NCI-H510A (cell line): ENCODE data around the gene NUP214.
A peak's percentile ranks its signal among the peaks of the same experiment; 100 is the strongest.
"Not testable (repeated sequence)": the region's sequence is repeated elsewhere in the genome, so short reads cannot be mapped to it uniquely, and the experiment has no call there.

ENCODE experiments used
- DNase-seq: peaks from one replicate; lab custom pipeline; 2025; lab: John Stamatoyannopoulos, UW

The NUP214 gene

DNA sequence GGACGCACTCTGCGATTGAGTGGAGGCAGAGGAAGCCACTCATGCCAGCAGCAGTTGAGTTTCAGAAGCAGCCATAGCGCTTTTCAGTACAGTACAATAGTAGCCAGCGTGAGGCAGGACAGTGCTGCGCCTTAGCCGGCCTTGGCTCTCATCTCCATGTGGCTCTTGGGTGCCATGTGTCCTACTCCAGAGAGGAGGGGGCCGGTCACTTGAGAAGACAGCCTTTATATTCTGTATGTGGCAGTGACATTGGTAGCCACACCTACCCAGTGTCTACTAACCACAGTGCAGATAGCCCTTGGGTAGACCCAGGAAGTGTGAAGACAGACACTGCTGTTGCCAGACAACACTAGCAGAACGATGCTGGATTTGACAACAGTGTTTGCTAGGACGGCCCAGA lies 108.6 kb downstream of the NUP214 start:
- no peak for DNase-seq

DNA sequence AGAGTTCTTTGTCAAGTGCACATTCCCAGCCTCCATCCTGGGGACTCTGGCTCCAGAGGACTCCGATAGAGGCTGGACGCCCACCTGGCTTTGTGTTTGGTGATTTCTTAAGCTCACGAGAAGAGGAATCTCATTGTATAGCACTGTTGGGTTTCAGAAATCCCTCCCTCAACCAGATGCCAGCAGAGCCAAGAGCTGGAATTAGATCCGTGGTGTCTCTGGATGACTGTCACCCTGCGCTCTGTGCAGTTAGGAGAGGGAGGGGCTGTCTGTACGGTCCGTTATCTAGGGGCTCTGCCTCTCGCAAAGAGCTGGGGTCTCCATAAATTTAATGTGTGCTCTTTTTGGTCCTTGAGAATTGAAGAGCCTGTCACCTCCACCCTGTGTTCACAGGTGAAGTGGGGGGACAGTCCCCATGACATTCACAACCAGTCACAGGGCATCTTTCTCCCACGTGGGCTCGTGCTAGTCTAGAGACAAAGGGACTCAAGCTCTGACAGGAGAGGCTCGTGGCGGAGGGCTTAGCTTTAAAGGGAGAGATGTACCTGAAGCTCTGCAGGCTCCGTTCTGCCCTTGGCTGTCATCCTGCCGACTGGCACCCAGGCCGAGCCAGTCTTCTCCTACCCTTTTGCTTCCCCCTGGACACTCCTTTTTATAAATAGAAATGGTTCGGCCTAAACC lies 109.6 kb downstream of the NUP214 start:
- DNase-seq: no peak

DNA sequence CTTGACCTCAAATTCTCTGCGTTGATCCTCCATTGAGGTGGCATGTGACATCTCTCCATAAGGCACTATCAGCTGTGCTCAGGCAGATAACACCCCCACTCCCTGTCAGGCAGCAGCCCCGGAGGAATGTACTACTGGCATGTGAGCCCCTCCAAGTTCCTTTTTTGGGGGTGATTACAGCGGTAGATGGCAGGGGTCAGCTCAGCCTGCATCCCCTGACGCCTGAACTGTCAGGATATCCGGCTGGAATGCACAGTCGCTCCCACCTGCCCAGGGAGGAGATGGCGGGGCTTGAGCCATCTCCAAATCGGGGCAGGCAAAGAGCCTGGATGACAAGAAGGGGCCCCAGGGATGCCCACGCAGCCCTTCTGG lies 110.1 kb downstream of the NUP214 start:
- DNase-seq: no peak

DNA sequence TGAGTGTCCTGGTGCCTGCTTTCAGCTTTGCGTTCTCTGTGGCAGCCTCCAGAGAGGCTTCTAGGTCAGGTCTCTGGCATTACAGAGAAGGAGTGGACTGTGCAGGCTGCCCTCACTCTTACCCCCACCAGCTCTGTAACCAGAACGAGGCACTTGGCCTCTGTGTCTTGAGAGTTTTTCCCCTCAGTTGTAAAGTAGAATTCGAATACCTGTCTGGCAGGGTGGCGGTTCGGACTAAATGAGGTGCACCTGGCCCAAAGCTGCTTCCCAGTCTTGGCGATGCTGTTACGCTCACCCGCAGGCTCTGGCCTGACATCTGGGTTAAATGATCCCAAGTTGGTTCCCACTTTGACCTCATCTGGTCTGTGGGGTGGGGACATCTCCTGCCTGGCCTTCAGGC lies 110.8 kb downstream of the NUP214 start:
- DNase-seq: no peak

DNA sequence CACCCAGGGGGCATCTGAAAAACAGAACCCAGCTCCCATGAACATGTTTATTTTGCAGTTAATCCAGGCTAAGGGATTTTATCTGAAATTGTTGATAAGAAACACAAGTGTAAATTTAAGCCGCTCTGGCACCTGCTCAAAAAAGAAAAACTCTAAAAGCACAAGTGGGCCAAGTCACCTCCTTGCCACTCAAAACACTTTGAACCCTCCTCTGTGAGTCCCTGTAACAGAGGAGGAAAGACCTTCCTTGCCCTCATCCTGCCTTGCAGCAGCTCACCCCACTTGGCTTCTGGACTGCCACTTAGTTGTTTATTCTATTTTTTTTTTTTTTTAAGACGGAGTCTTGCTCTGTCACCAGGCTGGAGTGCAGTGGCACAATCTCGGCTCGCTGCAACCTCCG lies 111.4 kb downstream of the NUP214 start:
- no peak for DNase-seq

DNA sequence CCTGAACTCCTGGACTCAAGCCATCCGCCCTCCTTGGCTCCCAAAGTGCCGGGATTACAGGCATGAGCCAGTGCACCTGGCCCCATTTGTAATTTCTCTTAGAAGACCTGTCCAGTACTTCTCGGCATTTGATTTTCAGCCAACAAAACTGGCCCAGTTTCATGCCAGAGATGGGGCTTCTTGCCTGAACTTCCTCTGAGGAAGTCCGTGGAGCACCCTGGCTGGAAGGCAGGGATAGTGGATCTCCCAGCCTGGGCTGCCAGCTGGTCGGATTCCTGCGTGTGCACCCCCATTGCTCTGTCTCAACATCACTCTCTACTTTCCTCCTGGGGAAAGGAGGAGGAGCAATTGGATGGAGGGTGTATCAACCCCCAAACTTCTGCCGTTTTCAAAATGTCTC lies 111.9 kb downstream of the NUP214 start:
- DNase-seq: no peak

DNA sequence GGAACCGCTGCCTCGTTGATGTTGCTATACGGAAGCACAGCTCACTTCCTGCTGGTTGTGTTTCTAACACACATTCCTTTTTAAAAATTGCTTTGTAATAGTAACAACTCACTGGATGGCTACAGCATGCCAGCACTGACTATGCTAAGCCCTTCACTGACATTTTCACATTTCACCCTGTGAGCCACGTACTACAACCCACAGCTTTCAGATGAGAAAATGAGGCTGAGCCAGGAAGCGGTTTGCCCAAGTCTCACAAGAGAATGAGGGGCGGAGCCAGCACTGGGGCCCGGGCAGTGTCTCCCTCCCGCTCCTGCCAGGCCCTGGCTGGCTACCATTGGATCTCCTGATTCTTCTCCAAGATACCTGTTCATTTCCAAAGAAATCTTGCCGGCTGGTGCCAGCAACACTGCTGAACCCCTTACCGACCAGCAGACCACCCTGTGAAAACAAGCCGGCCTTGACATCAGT lies 112.6 kb downstream of the NUP214 start:
- peak; percentile 78 for DNase-seq

DNA sequence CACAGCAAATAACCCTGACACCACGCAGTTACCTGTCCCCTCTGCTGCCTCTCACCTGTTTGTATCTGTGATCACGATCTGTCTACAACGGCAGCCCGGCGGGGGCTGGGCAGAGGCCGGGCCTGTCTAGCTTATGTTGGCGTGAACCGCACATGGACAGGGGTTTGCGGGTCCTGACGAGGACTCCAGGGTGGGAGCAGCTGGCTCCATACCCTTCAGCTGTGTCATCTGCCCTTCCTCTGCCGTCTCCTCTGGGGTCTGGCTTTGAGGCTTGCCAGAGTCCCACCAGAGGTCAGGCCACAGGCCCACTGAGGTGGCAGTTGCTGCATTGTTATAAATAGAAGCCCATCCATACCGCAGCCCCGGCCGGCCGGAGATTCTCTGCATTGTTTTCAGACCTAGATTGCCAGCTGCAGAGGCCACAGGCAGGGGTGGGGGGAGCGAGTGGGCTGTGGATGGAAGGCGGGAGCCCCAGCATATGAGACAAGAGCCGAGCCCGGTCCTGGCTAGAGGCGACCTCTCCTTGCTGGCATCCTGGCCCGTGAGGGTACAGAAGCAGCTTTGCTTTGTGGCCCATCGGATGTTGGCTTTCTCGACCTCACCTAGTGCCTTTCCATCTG lies 113.1 kb downstream of the NUP214 start:
- DNase-seq: peak; percentile 35

DNA sequence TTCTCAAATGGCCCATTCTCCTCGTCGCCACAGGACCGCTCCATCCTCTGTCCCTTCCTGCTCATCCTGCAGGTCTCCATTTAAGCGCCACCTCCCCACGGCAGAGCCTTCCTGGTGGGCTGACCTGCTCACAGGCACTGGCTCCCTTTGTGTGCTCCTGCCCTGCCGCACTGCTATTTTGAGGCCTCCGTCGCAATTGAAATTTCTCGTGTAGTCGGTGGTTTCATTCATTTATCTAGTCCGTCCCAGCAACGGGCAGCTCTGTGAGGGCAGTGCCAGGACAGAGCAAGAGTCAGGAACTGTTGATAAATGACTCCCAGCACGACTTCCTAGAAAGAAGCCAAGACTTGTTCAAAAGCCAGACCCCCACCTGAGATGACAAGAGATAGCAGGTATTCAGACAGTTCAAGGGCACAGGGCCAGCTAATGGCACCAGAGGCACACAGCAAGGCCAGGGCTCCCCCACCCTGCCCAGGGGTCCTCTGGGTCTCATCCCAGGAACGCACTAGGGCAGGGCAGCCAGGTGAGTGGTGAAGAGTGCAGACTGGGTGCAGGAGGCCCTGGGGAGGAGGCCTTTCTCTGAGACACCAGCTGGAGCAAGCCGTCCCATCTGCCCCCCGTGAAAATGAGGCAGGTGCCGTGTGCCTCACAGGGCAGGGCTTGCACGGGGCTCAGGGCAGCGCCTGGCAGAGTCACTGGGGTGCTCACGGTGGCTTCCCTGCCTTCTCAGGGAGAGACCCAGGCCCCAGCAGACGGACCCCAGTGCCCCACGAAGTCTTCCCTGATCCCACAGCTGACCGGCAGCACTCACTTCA lies 114.0 kb downstream of the NUP214 start:
- no peak for DNase-seq

DNA sequence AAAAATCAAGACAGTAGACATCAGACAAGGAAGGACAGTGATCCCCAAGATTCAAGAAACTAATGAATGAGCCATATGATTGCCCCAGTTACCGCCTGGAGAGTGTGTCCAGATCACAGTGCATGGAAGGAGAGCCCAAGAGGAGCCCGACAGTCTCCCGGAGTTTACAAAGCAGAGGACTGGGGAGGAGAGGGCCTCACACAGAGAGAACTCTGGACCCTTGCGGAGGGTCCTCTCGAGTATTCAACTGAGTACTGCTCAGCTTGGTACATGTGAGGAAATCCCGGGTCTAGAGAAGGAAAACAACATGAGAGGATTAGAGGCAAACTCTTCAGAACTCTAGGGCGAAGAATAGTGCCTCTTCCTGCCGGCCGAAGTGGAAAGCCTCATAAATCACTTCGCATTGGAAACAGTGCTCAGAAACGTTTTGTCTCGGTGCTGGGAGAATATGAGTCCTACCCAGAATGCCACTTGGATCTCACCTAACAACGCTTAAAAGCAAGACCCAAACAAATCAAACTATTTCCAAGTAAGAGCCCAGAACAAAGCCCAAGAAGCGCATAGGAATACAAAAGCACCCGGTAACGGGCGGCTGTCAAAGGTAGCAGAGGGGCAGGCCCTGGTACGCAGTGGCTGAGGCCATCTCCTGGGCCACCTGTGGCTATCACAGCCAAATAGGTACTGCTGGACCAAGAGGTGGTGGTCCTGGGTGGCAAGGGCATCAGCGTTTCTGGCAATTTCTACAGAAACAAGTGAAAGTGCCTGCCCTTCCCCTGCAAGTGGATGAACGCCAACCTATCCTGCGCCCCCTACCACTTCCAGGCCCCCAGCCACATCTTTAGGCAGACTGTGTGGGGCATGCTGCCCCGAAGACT lies 114.9 kb downstream of the NUP214 start:
- no peak for DNase-seq

DNA sequence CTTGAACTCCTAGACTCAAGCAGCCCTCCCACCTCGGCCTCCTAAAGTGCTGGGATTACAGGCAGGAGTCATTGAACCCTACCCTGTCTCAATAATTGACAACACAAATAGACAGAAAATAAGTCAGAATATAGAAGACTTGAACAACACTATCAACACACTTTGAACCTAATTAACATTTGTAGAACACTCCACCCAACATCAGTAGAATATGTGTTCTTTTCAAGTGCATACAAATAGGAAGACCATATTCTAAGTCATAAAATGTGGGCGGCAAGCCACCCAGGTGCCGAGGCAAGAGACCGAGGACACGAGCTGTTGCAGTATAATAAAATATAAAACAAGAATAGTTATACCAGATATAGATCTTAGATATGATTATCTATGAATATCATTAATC lies 118.9 kb downstream of the NUP214 start:
- DNase-seq: not testable (repeated sequence)

DNA sequence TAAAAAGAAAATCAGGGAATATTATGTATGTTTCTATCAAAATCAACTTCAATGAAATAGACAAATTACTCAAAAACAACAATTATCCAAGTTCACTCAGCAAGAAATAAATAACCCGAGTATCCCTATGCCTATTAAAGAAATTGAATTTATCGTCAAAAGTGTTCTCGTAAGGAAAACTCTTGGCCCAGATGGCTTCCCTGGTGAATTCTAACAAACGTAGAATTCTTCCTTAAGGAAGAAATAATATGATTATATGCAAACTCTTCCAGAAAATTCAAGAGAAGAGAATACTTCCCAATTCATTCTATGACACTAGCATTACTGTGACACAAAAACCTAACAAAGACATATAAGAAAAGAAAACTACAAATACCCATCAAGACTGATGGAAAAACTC lies 121.2 kb downstream of the NUP214 start:
- DNase-seq: no peak

DNA sequence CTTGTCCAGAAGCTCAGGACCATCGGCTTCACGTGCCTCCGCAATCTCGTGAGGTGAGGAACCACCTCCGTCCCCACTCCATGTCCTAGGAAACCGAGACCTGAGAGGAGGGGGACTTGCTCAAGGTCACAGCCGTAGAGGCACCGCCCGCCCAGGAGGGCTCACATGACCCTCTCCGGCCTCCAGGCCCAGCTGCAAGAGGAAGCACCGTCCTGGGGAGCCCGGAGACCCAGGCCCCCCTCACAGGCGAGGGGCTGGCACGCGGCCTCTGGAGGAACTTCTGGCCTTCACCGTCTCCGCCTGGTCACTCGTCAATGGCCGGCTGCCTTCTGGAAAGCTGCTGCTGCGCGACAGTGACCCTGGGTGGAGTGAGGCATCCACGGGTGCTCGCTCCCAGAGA lies 126.7 kb downstream of the NUP214 start:
- no peak for DNase-seq

DNA sequence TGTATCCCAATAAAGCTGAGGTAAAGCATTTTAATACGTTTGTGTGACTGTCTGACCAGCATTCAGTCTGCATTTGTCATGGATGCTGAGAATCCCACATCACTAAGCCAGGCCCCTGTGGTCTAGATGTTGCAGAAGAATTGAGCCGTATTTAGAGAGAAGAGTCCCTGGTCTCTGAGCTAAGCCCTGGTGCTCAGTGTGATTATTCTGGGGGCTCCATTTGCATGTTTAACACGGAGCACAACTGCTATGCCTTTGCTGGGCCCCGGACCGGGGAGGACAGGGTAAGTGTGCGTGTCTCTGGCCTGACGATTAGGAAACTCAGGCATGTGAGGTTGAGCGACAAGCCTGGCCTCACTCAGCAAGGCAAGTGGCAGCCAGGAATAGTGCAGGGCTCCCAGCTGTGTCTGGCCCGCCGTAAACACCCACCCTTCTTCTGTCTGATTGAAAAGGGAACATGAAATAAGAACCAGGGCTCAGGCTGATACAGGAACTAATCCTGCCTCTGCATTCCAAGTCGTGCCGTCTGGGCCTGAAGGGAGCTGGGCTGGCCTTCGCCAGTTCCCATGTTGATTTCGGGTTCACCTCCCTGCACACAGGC lies 128.6 kb downstream of the NUP214 start:
- no peak for DNase-seq

DNA sequence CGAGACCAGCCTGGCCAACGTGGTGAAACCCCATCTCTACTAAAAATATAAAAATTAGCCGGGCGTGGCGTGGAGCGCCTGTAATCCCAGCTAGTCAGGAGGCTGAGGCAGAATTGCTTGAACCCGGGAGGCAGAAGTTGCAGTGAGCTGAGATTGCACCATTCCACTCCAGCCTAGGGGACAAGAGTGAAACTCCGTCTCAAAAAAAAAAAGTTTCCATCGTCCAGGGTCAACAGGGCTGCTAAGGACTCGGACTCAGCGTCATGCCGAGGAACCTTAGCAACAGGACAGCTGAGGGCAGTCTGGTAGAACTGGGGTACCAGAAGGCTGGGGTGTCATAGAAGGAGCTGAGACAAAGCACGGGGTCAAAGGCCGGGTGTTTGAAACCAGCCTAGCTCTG lies 129.2 kb downstream of the NUP214 start:
- no peak for DNase-seq

DNA sequence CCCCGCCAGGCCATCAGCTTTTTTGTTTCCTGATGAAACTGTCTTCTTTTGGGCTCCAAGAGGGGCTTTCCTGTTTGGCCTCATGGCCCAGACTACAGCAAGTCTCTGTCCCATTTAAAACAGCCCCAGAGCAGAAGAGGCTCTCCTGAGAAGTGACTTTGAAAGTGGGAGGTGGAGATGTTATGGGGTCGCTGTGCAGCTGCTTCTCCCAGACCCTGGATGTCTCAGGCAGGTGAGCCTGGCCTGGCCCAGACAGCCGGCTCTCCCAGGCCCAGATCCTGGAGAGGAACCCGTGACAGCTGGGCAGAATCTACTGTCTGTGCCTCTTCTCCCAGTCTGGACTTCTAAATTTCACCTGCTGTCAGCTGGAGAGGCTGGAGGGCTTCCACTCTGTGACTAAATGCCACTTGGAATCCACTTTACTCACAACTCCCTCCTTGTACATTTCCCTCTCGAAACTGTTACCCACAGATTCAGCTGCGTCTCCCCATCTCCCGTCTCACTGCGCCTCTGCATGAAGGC lies 130.4 kb downstream of the NUP214 start:
- no peak for DNase-seq

DNA sequence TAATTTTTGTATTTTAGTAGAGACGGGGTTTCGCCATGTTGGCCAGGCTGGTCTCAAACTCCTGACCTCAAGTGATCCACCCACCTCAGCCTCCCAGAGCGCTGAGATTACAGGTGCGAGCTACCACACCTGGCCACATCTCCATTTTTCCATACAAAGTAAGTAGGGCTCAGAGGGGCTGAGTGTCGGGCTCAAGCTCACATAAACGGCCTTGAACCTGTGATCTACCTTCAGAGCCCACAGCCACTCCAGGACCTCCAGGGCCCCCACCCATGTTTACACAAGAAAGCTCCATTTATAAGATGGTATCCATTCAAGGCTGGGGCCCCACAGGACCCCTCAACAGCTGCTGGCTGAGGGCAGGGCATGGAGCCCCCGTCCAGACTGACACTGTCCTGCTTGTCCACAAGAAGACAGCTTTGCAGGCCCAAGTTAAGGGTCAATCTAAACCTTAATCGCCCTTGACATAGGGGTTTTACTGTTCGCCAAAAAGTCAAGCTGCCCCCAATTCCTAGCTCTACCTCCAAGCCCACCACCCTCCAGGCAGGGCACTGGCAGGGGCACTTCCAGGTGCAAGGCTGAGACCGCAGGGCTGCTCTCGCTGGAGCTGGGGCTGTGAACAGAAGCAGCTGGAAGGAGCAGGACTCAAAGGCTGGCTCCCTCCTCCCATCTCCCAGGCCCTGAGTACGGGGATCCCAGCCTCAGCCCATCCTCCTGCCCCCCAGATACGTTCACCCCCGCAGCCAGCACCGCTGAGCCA lies 132.1 kb downstream of the NUP214 start:
- DNase-seq: no peak

DNA sequence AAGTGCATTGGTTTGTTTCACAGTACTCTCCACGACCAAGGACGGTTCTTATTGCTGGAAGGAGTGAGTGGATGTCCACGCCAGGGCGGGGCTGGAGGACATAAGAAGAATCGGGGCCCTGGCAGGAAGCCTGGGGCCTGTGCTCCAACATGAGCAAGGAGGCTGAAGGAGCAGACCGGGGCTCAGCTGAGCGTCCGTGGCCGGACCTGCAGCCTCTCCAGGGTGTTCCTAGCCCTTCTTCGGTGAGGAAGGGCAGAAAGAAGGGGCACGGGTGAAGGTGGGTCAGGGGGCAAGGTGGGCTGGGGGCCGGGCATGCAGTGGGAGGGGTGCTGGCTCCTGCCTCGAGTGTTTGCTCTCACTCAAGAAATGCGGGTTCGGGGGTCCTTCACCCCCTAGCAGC lies 132.8 kb downstream of the NUP214 start:
- no peak for DNase-seq

DNA sequence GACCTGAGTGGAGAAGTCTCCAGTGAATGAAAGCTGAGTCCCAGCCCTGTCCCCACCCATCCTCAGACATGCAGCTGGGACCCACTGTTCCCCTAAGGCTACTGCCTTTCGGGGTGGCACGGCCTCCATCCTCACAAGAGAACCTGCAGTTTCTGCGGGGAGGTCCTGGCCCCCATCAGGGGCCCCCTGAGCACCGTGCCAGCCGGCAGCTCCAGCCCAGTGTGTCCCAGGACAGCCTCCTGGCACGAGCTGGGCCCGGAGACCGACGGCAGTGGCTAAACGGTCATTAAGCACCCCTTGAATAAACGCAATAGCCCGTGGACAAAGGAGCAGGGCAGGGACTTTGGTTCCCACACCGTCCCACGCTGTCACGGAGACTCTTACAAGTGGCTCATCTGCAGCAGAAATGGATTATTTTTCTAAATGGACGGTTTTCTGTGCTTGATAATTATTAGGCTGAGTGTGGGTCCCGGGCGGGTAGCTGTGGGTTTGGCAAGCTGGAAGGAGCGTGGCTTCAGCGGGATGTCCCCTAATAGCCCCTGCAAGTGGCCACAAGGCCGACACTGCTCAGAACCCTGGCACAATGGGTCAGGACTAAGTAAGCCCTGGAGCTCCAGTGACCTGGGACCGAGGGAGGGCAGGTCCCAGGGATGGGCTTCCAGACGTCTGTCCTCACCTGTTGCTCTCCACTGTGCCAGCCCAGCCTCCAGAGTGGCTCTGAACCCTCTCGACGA lies 133.5 kb downstream of the NUP214 start:
- no peak for DNase-seq

DNA sequence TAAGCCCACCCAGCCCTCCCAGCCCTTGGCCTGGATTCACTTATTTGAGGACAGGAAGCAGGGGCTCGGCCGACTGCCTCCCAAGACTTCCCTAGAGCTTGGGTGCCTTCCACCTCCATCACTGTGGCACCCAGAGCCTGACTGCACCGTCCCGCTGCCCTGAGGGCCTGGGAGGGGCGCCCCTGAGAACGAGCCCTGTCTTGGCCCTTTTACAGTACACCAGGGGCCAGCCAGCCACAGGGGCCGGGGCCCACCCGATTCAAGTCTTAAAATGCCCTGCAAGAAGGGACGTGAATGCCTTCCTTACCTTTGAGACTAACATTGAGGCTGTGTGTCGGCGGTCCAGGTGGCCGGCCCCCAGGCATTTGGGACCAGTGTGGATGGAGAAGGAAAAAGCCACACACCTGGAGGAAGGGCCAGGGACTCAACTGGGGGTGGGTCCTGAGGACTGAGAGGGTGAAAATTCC lies 134.1 kb downstream of the NUP214 start:
- no peak for DNase-seq
